Suppressor macrophage treated with lipopolysaccharide for 1 hour (primary cell): ENCODE measurements around the gene FAM131B.
A peak's percentile ranks its signal among the peaks of the same experiment; 100 is the strongest.
"Not testable (repeated sequence)": the region's sequence is repeated elsewhere in the genome, so short reads cannot be mapped to it uniquely, and the experiment has no call there.

Experiments used
- DNase-seq, 3 donors: peaks; one replicate each; pipeline ENCODE4 v3.0.0-alpha.2; 2020 to 2022

The FAM131B gene

GRCh38 chr7:143394777-143395176, 32.3 kb upstream of the FAM131B start:
- no peak for DNase-seq

GRCh38 chr7:143394068-143394467, 31.6 kb upstream of the FAM131B start:
- no peak for DNase-seq

GRCh38 chr7:143393267-143394041, 30.9 kb upstream of the FAM131B start:
- no peak for DNase-seq

- DNase-seq = no peak
These were observed 30.4 kb upstream of the FAM131B start for GRCh38 chr7:143392875-143393266.

GRCh38 chr7:143392427-143392826, 29.9 kb upstream of the FAM131B start:
- DNase-seq = not testable (repeated sequence)

GRCh38 chr7:143391462-143392404, 29.2 kb upstream of the FAM131B start:
- peak in 2 of 3 donors; percentile 45 to 63 for DNase-seq

GRCh38 chr7:143390773-143391317, 28.3 kb upstream of the FAM131B start:
- DNase-seq = no peak

GRCh38 chr7:143390104-143390772, 27.7 kb upstream of the FAM131B start:
- DNase-seq = peak in 1 of 3 donors; percentile 44

GRCh38 chr7:143389316-143390103, 27.0 kb upstream of the FAM131B start:
- DNase-seq = peak in 1 of 3 donors; percentile 35

GRCh38 chr7:143388491-143389101, 26.1 kb upstream of the FAM131B start:
- no peak for DNase-seq

GRCh38 chr7:143388051-143388450, 25.5 kb upstream of the FAM131B start:
- DNase-seq = no peak

- DNase-seq = no peak
These were observed 24.9 kb upstream of the FAM131B start for GRCh38 chr7:143387156-143387975.

- peak; percentile 57 to 62 (median 58) for DNase-seq
These were observed 23.6 kb upstream of the FAM131B start for GRCh38 chr7:143385891-143386781.

GRCh38 chr7:143384661-143385631, 22.4 kb upstream of the FAM131B start:
- peak; percentile 78 to 84 (median 79) for DNase-seq

- DNase-seq = peak; percentile 57 to 60 (median 60)
These were observed 21.6 kb upstream of the FAM131B start for GRCh38 chr7:143384148-143384547.

- peak in 1 of 3 donors; percentile 48 for DNase-seq
These were observed 21.1 kb upstream of the FAM131B start for GRCh38 chr7:143383642-143383957.

GRCh38 chr7:143382791-143383641, 20.5 kb upstream of the FAM131B start:
- DNase-seq = no peak
